GM19240 (cell line): ENCODE measurements around the gene NCK2.

Experiments
- DNase-seq: peaks from one replicate; pipeline ENCODE4 v3.0.0; 2011; ENCODE audit warnings: low spot score; ENCODE audit not compliant: insufficient read length

The NCK2 gene

GRCh38 chr2:105744909-105745853 is at the start of gene NCK2:
TSS of gene NCK2 (plus strand) at chr2:105744912. CDS start at chr2:105855064, 110,152 bp downstream.
- DNase-seq: no peak

- no peak for DNase-seq
These were observed 46.8 kb upstream of the NCK2 start for GRCh38 chr2:105697781-105698449.

- DNase-seq: no peak
These were observed 45.9 kb upstream of the NCK2 start for GRCh38 chr2:105698820-105699219.

GRCh38 chr2:105701042-105701441 is 43.7 kb upstream of the NCK2 start:
- no peak for DNase-seq

GRCh38 chr2:105708697-105709096 is 36.0 kb upstream of the NCK2 start:
- DNase-seq: no peak

GRCh38 chr2:105711394-105711793 is 33.3 kb upstream of the NCK2 start:
- DNase-seq: no peak

DNA sequence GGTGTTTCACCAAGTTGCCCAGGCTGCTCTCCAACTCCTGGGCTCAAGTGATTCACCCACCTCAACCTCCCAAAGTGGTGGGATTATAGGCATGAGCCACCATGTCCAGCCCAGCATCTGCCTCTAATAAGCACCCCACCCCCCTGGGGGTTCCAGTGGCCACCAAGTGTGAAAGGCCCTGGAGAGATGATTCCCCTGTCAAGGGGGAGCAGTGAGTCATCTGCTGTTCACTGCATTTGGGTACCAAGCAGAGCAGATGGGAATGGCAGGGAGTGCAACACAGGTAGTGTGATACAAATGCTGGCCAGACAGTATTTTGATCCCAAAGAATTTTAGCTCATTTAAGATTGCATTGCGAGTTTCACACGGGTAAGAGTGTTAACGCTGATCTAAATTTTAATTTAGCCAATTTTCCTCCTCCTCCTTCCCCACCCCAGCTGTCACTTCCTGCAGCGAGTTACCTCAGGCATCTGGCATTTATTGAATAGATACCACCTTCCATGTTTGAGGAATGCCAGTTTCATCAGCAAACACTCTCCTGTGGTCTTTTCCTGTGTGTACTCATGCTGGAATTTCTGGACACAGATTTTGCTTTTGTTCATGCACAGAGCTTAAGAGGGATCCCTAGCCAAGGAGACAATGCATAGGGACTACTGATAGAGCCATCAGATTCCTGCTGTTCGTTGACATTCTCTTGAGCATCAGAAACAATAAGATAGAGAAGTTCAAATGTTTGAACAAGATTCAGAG is 32.4 kb upstream of the NCK2 start:
- DNase-seq: no peak

DNA sequence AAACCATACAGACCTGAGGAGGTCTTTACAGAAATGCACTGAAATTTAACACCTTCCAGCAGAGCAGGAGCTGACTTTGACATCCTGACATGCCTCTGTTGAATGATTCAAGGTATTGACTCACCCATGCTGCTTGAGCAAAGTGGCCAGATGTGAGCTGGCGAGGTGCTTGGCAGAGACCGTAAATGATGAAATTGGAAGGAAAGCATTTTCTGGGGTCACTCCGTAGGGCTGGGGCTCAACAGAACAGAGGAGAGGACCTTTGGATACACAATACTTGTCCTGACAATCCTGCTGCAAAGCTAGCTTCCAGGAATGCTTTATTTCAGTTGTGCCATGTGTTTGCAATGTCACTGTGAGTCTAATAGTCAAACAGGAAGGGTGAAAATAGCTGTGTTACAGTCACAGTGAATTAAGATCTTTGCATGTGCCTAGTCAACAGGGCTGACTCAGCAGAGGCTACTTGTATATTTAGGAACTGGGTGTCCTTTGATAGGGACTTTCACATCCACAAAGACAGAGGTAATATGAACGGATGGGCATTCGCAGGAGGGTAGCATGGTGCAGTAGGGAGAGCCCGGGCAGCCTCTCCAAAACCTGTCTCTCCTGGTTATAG is 31.6 kb upstream of the NCK2 start:
- no peak for DNase-seq

DNA sequence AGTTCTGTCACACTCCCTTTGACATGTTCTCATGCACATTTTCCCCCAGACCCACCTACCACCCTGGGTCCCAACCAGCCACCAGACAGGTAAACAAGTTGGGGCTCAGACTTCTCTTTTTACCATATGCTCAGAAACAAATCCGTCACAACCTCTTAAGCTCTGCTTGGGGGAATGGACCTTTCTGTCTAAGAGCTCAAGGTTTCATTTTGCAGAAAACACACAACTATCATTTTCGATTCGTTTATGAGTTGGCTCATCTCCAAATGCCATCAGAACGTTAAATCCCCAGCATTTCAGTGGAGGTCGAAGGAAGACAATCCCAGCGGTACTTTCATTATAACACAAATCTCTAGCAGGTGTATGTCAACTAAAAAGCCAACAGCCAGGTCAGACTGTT is 30.6 kb upstream of the NCK2 start:
- DNase-seq: no peak

DNA sequence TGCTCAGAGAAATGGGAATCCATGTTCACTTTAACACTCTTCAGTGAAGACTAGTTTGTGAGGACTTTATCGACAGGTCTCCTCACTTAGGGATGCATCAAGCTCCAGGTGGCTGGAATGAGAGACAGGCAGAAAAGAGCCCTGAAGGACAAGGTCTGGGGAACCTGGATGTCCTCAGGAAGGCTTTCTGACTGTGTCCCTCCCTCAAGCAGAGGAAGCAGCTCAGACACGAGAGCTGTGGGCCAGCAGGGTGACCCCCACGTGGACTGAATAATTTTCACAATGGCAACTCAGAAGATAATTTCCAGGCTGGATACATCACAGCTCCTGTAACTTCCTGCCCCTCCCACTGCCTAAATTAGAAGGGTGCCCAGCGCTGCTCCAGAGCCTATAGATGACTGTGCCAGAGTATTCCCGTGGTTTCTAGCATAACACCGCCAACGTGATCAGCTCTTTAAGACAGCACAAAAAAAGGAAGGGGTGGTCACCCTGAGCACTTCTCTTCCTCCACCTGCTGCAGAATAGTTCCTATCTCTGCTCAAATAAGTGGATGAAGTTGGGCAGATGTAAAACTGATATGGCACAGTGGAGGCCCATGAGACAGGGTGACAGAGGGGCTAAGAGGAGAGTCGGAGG is 25.7 kb upstream of the NCK2 start:
- DNase-seq: no peak

DNA sequence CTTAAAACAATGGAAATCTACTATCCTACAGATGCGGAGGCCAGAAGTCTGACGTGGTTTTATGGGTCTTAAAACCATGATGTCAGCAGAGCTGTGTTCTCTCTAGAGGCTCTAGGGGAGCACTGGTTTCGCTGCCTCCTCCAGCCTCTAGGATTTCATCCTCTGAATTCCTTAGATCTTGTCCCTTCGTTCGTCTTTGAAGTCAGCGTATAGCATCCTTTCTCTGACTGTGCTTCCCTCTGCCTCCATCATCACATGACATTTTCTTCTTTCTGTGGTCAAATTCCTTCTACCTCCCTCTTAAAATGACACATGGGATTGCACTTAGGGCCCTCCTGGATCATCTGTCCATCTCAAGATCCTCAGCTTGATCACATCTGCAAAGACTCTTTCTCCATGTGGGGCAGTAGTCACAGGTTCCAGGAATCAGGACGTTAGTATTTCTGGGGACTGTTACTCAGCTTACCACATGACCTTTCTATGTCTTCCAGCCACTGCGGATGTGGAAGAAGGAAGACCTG is 22.7 kb upstream of the NCK2 start:
- DNase-seq: no peak

- DNase-seq: no peak
These were observed 21.9 kb upstream of the NCK2 start for GRCh38 chr2:105722726-105723297.

- DNase-seq: no peak
These were observed 21.3 kb upstream of the NCK2 start for GRCh38 chr2:105723431-105723830.

- no peak for DNase-seq
These were observed 19.3 kb upstream of the NCK2 start for GRCh38 chr2:105725388-105725787.

GRCh38 chr2:105730170-105730569 is 14.5 kb upstream of the NCK2 start:
- DNase-seq: no peak

DNA sequence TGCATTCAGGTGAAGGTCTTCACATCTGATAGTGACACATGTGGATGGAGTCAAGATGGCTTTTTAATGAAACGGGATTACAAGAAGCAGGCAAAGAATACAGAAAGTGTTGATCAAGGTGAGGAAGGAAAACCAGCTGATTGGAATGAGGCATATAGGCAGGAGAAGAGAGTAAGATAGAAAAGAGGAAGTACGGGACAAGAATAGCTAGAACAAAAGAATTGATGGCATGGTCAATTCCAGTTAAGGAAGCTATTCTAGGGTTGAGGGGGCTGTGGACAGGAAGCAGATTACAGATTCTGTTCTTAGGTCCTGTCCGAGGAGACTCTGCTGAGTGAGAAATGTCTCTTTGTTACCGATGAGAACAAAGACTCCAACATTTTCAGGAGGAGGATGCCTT is 13.2 kb upstream of the NCK2 start:
- no peak for DNase-seq

DNA sequence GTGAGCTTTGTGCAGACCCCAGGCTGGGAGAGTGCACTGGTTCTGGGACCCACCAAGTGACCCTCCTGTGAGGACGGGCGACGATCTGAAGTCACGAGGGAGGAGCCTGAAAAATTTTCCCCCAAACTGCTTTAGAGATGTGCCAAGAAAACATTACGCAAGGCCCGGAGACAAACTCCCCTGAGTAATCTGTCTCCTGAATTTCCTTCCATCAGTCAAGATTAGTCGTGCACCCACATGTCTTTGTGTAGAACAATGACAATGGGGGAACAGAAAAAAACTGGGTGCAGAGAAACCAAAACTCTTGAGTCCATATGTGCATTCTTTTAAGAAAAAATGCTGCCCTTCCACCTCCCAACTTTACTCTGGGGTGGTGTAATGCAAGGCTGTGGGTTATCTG is 12.6 kb upstream of the NCK2 start:
- DNase-seq: no peak

DNA sequence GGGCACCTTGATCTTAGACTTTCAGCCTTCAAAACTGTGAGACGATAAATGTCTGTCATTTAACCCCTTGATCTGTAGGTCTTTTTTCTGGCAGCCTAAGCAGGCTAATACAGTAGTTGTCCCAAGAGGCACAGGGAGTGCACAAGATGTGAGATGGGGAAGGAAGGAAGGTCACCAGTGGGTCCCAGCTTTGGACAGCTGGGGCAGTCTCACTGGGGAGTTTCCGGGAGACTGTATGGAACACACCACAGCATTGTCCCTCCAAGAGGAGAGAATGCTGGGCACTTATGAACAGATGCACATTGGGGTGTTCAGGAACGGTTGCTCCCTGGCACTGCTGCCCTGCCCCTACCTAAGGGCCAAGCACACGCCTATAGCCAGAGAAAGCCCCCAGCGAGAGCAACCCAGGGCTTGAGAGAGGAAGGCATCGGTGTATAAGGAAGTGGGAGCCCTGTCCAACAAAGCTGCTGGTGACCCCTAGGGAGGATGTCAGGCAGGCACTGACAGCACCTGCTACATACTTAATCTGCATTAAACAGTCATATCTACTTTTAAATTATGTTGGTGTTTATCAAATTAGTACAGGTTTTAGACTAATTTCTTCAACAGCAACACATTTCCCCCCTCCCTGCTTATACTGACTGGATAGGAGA is 11.6 kb upstream of the NCK2 start:
- no peak for DNase-seq

GRCh38 chr2:105733875-105734274 is 10.8 kb upstream of the NCK2 start:
- DNase-seq: no peak
